NCI-H345 treated with DMSO at 0.1 percent for 48 hours (cell line): Measurements from ENCODE around the gene RNF19B.

Source experiments
- DNase-seq: peaks from one replicate; lab custom pipeline; 2025; ENCODE audit not compliant: unreplicated experiment; lab: John Stamatoyannopoulos, UW

Gene RNF19B

GRCh38 chr1:32971156-32971555, 6.5 kb upstream of the RNF19B start:
- no peak for DNase-seq

- DNase-seq, result no peak
Observed at GRCh38 chr1:32969566-32969965, 5.0 kb upstream of the RNF19B start.

DNA sequence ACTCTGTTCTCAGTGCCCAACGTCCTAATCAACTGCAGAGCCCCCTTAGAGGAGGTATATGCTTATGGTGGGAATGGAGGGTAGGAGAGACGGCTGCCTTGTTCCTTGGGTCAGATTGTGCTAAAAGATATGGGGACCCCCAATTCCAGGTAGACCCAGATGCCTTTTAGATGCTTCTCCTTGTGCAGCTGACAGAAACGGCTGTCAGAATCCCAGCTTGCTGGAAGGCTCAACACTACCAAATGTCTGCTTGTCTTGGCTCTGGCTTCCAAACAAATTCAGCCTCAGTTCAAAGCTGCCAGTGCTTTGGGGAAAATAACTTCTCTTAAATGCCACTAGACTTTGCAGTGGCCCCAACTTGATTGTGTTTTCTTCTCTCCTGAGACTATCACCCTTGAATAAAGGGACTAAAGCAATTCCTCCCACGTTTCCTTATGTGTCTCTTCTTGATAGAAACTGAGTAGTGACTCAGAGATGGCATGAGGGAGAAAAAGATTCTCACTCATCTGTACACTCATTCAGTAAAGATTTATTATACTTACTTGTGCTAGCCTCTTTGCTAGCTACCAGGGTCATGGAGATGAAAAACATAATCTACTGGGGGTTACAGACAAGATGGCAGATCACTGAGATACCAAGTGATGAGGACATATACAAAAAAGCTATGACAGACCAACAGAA, 3.4 kb upstream of the RNF19B start:
- DNase-seq, result no peak

- no peak for DNase-seq
Observed at GRCh38 chr1:32966900-32967299, 2.3 kb upstream of the RNF19B start.

DNA sequence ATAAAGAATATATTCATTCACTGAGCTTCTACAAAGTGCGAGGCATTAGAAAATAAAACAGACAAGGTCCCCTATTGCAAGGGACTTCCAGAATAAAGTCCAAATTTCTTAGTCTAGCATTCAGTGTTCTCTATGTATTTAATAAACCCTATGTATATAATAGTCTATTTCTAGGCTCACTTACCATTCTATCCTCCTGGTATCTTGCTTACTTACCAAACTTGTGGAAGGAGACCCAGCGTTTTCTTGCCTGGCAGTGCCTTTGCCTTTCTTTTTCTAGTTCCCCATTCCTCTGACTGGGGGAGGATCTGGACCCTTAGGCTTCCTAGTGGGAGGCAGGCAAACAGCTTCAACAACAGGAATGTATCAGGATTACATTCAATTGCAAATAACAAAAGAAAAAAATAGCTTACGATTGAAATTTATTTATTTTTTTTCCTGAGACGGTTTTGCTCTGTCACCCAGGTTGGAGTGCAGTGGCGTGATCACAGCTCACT, 690 bp upstream of the RNF19B start:
- no peak for DNase-seq

GRCh38 chr1:32963746-32964460, 706 bp downstream of the RNF19B start:
- DNase-seq, result peak; percentile 59

- no peak for DNase-seq
Observed at GRCh38 chr1:32962248-32962896, 2.2 kb downstream of the RNF19B start.

GRCh38 chr1:32960819-32961355, 3.7 kb downstream of the RNF19B start:
- no peak for DNase-seq

DNA sequence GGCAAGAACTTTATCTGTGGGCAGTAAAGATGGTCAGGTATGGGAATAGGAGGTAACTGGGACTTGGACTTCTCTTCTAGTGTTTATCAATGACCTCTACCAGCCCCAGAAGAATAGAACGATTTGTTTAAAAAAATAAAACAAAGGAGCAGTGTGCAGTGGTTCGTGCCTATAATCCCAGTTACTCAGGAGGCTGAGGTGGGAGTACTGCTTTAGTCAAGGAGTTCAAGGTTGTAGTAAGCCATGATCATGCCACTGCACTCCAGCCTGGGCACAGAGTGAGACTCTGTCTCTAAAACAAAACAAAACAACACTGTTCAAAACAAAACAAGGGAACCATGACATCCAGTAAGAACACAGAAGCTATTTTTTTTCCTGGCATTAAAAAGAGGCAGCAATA, 4.3 kb downstream of the RNF19B start:
- DNase-seq, result no peak

DNA sequence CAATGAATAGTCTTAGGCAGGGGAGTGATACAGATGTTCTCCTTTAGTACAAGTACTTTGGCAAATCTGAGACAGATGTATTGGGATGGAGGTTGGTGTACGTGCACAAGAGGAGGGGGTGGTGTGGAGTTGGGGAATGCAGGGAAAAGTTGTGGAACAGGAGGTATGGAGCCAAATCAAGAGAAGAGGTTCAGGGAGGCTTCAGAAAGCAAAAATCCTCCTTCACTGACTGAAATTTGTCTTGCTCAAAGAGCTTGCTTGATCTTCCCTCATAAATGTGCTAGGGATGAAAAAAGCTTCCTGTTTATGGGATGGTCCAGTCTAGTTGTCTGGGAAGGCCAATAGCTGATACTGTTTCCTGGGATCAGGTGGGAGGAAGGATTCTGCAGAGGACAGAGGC, 5.8 kb downstream of the RNF19B start:
- no peak for DNase-seq

DNA sequence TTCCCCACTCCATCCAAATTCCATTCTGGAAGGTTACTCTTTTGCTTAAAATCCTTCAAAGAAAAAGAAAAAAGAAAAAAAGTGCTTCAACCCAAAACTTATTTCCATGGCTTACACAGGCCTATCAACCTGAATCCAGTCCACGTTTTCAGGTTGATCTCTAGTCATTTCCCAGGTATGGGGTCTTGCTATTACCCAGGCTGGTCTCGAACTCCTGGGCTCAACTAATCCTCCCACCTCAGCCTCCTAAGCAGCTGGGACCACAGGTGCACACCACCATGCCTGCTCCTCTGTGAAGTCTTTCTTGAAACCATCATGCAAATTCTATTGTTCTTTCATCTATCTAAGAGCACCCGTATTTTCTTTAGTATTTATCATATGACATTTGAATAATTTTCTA, 7.6 kb downstream of the RNF19B start:
- no peak for DNase-seq

GRCh38 chr1:32954168-32954567, 10.4 kb downstream of the RNF19B start:
- no peak for DNase-seq

DNA sequence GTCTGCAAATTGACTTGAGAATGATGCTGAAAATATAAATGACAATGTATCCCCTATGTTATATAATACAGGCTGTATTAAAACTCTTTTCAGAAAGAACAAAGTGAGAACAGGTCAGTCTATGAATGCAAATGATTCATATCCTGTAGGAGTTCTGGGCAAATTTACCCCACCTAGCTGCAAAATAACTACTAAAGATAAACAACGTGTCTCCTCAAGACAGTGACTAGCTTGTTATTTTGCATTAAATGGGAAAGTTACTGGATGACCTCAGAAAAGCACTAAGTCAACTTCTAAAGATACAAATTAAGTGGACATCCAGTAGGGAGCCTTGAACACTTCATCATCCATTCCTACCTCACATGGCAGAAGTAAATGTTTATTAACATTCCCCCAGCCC, 11.1 kb downstream of the RNF19B start:
- no peak for DNase-seq

GRCh38 chr1:32949519-32949918, 15.1 kb downstream of the RNF19B start:
- no peak for DNase-seq

DNA sequence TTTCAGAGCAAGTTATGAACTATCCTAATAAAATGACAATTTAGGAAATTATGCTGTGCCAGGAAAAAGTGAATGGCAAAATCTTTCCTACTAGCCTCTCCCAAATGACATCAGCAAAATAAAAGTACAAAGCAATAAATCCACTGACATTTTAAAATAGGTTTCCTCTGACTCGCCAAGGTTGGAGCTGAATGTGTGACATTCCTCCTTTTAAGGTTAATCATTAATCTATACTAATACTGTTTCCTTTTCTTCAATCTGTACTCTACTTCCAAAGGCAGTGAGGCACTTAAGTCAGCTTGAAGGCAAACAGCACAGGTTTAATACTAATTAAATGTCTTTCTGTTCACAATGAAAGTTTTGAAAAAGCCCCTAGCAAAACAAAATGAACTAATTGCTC, 15.7 kb downstream of the RNF19B start:
- no peak for DNase-seq

GRCh38 chr1:32948390-32948722, 16.3 kb downstream of the RNF19B start:
- DNase-seq, result no peak

- DNase-seq, result no peak
Observed at GRCh38 chr1:32947669-32948389, 16.8 kb downstream of the RNF19B start.

DNA sequence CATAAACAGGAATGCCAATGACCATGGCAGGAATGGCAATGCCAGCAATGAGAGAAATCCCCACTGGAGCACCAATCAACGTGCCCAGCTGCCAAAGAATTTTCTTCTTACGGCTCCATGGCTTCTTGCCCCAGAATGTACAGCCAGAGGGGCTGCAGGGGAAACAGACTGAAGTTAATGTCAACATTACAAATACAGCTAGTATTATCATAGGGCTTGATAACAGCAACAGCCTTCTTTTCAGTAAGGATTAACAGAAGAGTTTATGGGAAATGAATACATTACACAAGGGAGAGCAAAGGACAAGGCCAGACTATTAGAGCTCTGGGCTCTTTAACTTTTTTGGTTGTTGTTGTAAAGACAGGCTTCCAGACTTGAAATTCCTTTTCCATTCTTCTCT, 18.2 kb downstream of the RNF19B start:
- DNase-seq, result no peak

DNA sequence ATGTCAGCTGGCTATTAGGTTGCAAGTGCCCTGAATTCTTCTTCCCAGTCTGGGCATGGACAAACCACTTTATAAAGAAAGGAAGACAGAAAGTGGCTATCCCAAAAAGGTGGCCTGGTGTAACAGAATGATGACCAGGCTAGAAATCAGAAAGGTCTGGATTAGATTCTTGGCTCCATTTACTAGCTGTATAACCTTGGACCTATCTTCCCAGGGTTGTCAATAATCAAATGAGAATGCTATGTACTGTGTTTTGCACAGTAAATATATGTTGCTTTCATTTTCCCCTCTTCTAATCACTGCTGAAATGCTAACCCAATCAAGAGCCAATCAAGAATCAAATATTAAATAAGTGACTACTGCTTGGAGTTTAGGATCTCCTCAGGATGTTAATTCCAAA, 20.4 kb downstream of the RNF19B start:
- no peak for DNase-seq

GRCh38 chr1:32939655-32940371, 24.8 kb downstream of the RNF19B start:
- DNase-seq, result no peak

DNA sequence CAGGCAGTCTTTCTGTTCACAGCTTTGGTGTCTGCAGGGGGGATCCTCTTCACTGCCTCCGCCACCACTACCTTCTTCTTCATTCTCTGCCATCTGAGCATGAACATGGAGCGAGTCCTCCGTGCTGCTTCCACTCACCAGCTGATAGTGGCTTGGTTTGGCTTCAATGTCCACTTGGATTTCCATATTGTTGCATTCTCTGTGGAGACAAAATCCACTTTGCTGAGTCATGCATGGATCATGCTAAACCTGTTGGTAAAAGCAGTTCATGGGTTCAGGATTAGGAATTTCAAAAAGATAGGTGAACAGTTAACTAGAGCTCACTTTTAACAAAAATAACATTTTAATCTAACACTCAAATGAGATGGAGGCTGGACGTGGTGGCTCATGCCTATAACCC, 27.5 kb downstream of the RNF19B start:
- DNase-seq, result no peak
